ENCODE measurements around the gene BANF2. TPM values are rescaled to one million over a fixed set of nuclear protein-coding genes. Genes with fewer than 3 reads are reported as not detected.

Gene BANF2
- total RNA-seq, 1 donor from 2014 or later: not detected

- TF ChIP-seq POLR2AphosphoS5 (IDR thresholded peaks at IDR 0.05; ENCODE audit: insufficient read depth in 1 of 2, low read depth in 1 of 2) (no peak), CTCF (IDR thresholded peaks at IDR 0.05) (no peak), POLR2A (IDR thresholded peaks at IDR 0.05) (no peak)
- Histone ChIP-seq H3K27ac (no peak overlapping the region), H3K4me1 (no peaks in the 10 kb centered on the region), H3K27me3 (no peaks in the 10 kb centered on the region), H3K36me3 (no peaks in the 10 kb centered on the region), H3K9me3 (no peaks in the 10 kb centered on the region), H3K4me3 (no peak overlapping the region)
- DNase-seq (ENCODE audit: extremely low spot score in 2 of 2): no peak
- intact Hi-C loops (cut with DNase I): no loop called here
Measured at GRCh38 chr20:17698384-17698783, 1.4 kb upstream of the BANF2 start.

- H3K4me1 ChIP-seq: no peaks in the 10 kb centered on the region
- intact Hi-C loops (cut with DNase I): no loop called here
- TF ChIP-seq POLR2A (IDR thresholded peaks at IDR 0.05) (no peak), CTCF (IDR thresholded peaks at IDR 0.05) (no peak), POLR2AphosphoS5 (IDR thresholded peaks at IDR 0.05; ENCODE audit: insufficient read depth in 1 of 2, low read depth in 1 of 2) (no peak)
- no peak overlapping the region for H3K4me3 ChIP-seq
- no peaks in the 10 kb centered on the region for H3K27me3 ChIP-seq
- no peaks in the 10 kb centered on the region for H3K36me3 ChIP-seq
- H3K9me3 ChIP-seq: no peaks in the 10 kb centered on the region
- no peak for DNase-seq (ENCODE audit: extremely low spot score in 2 of 2)
- no peak overlapping the region for H3K27ac ChIP-seq
Measured at GRCh38 chr20:17700637-17701036, 871 bp downstream of the BANF2 start.

DNA sequence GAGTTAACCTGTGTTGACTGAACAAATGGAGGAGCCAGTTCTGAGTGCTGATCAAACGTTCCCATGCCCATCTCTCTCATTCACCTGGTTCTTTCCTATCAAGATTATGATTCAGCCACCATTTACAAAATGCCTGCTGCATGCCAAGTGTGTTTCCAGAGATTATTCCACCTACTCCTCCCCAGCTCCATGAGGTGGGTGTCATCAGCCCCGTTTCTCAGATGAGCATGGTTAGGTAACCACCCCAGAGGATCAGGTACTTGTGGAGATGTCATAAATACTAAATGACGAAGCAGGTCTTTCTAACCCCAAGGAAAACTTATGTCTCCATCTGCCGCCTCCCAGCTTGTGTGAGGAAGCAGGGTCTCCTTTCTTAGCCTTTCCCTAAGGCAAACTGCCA, 2.1 kb downstream of the BANF2 start:
- intact Hi-C loops (cut with DNase I): no loop called here
- H3K9me3 ChIP-seq: no peaks in the 10 kb centered on the region
- H3K27me3 ChIP-seq: no peaks in the 10 kb centered on the region
- H3K4me1 ChIP-seq: no peaks in the 10 kb centered on the region
- no peak overlapping the region for H3K27ac ChIP-seq
- no peaks in the 10 kb centered on the region for H3K36me3 ChIP-seq
- H3K4me3 ChIP-seq: no peak overlapping the region
- TF ChIP-seq POLR2AphosphoS5 (IDR thresholded peaks at IDR 0.05; ENCODE audit: insufficient read depth in 1 of 2, low read depth in 1 of 2) (no peak), CTCF (IDR thresholded peaks at IDR 0.05) (no peak), POLR2A (IDR thresholded peaks at IDR 0.05) (no peak)
- DNase-seq (ENCODE audit: extremely low spot score in 2 of 2): no peak

DNA sequence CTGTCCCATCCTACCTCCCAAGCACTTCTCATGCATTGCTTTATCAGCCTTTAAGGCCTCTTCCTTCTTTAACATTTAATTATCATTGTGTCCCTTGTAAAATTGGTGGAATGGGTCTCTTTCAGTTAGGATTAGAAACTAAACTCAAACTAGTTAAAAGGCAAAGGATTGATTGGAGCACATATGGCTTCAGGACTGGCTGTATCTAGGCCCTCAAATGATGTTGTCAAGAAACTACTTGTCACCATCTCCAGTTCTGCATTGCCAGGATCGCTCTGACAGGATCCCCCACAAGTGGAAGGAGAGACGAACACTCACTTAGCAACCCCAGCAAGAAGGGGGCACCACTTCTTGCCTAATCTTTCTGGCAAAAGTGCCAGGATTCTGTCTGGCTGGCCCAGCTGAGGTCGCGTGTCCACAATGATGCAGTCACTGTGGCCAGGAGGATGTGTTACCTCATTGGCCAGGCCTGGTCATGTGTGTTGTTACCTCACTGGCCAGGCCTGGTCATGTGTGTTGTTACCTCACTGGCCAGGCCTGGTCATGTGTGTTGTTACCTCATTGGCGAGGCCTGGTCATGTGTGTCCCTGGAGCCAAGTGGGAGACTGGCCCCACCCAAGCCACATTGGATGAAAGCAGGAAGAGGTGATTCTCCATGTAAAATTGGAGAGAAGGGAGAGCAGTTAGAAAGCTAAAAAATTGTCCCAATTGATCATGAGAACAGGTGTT, 5.0 kb downstream of the BANF2 start:
- Histone ChIP-seq H3K27ac (no peak overlapping the region), H3K36me3 (no peaks in the 10 kb centered on the region)
- TF ChIP-seq POLR2AphosphoS5 (IDR thresholded peaks at IDR 0.05; ENCODE audit: insufficient read depth in 1 of 2, low read depth in 1 of 2): no peak
- TF ChIP-seq POLR2A (IDR thresholded peaks at IDR 0.05): no peak
- TF ChIP-seq CTCF (IDR thresholded peaks at IDR 0.05): no peak

DNA sequence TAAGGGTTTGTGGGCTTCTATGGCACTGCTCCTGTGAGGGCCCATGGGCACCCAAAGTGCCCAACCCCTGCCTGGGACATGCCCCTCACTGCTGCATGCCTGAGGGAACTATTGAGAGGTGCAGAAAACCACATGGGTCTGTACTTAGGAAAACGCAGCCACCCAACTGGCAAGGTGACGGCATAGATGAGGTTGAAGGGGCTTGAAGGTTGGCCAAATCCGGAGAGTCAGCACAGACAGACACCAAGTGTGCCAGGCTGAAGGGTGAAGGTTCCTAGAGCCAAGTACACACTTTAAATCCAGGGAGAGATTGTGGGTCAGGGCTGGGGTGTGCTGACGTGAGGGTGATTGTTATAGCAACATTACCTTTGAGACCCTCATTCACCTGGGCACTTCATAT, 6.2 kb downstream of the BANF2 start:
- Histone ChIP-seq H3K4me1 (peaks cover 21% of the 10 kb centered on the region), H3K27ac (no peak overlapping the region), H3K4me3 (no peak overlapping the region), H3K9me3 (no peaks in the 10 kb centered on the region), H3K27me3 (no peaks in the 10 kb centered on the region), H3K36me3 (no peaks in the 10 kb centered on the region)
- intact Hi-C loops (cut with DNase I): no loop called here
- TF ChIP-seq POLR2A (IDR thresholded peaks at IDR 0.05): no peak
- no peak for TF ChIP-seq POLR2AphosphoS5 (IDR thresholded peaks at IDR 0.05; ENCODE audit: insufficient read depth in 1 of 2, low read depth in 1 of 2)
- TF ChIP-seq CTCF (IDR thresholded peaks at IDR 0.05): no peak
- DNase-seq (ENCODE audit: extremely low spot score in 2 of 2): no peak

More for the DNA sequence above, 5.0 kb downstream of the BANF2 start:
- DNase-seq (ENCODE audit: extremely low spot score in 2 of 2): no peak
- no peak overlapping the region for H3K4me3 ChIP-seq
- peaks cover 10% of the 10 kb centered on the region for H3K4me1 ChIP-seq
- H3K27me3 ChIP-seq: no peaks in the 10 kb centered on the region
- no peaks in the 10 kb centered on the region for H3K9me3 ChIP-seq
- intact Hi-C loops (cut with DNase I): no loop called here

Data from vagina (tissue), 2 donors.